ENCODE measurements around the gene SEC24B.

Gene SEC24B

DNA sequence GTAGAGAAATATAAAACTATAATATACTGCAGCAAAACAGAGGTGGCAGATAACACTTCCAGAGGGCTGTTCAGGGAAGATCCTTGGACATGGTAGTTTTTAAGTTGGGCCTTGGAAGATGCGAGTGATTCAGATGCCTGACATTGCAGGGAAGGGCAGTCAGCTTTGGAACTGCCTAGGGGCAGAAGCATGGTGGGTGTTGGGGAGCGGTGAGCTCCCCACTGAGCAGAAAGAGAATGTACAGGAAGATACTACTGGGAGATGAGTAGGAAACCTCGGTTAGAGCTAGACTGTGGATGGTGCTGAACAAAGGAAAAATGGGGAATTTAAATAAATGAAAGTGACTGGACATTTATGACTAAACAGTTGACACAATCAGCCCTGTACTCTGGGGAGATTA, 24.9 kb upstream of the SEC24B start:
- no peak for DNase-seq (ENCODE audit: low read depth, low spot score)
- H3K27ac ChIP-seq (ENCODE audit: low read length), result no peak overlapping the region
- peaks cover 4% of the 10 kb centered on the region; the same call in 1 of the 2 replicates for H3K4me1 ChIP-seq (ENCODE audit: control insufficient read depth, insufficient read depth, low read length)
- no peaks in the 10 kb centered on the region for H3K9me3 ChIP-seq (ENCODE audit: control insufficient read depth, insufficient read depth, low read length)
- no CpG with 5 or more reads among the region's 3 CpGs for WGBS (ENCODE audit: insufficient coverage, insufficient read length)
- H3K4me3 ChIP-seq (ENCODE audit: low read length), result no peak overlapping the region
- H3K36me3 ChIP-seq (ENCODE audit: control insufficient read depth, insufficient read depth, low read length), result no peaks in the 10 kb centered on the region
- H3K27me3 ChIP-seq (ENCODE audit: control insufficient read depth, insufficient read depth, low read length), result no peaks in the 10 kb centered on the region

DNA sequence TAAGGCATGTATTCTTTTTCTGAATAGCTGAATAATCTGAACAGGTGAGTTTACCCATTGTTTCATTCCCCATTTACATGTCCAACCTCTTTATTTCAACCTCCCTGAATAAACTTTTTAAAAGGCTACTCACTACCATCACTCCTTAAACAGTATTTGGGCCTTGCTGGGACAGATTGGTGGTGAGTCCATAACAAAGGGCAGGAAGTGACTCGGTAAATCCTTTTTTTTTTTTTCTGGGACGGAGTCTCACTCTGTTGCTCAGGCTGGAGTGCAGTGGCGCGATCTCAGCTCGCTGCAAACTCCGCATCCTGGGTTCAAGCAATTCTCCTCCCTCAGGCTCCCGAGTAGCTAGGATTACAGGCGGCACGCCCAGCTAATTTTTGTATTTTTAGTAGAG, 23.4 kb upstream of the SEC24B start:
- H3K36me3 ChIP-seq (ENCODE audit: control insufficient read depth, insufficient read depth, low read length), result no peaks in the 10 kb centered on the region
- no peak for DNase-seq (ENCODE audit: low read depth, low spot score)
- H3K4me3 ChIP-seq (ENCODE audit: low read length), result no peak overlapping the region
- no peaks in the 10 kb centered on the region for H3K9me3 ChIP-seq (ENCODE audit: control insufficient read depth, insufficient read depth, low read length)
- no peaks in the 10 kb centered on the region for H3K27me3 ChIP-seq (ENCODE audit: control insufficient read depth, insufficient read depth, low read length)
- WGBS (ENCODE audit: insufficient coverage, insufficient read length), result no CpG with 5 or more reads among the region's 9 CpGs
- H3K27ac ChIP-seq (ENCODE audit: low read length), result no peak overlapping the region
- H3K4me1 ChIP-seq (ENCODE audit: control insufficient read depth, insufficient read depth, low read length), result peaks cover 6% of the 10 kb centered on the region; the same call in 1 of the 2 replicates

DNA sequence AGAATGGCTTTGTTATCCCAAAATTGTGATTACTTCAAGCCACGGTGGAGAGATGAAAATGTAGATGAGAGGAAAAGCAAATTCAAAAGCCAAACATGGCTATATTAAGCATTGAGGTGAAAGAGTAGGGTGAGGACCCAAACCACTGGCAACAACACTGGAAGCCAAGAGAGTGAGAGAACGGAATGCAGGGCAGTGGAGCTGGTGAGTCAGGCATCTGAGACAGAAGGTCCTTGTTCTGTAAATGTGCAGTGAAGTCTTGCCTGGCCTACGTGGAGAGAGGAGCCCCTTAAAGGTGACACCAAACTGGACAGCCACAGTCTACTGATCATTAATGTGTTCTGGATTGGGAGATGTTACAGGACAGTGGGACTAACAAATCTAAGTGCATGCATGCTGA, 22.8 kb upstream of the SEC24B start:
- no peak overlapping the region for H3K4me3 ChIP-seq (ENCODE audit: low read length)

DNA sequence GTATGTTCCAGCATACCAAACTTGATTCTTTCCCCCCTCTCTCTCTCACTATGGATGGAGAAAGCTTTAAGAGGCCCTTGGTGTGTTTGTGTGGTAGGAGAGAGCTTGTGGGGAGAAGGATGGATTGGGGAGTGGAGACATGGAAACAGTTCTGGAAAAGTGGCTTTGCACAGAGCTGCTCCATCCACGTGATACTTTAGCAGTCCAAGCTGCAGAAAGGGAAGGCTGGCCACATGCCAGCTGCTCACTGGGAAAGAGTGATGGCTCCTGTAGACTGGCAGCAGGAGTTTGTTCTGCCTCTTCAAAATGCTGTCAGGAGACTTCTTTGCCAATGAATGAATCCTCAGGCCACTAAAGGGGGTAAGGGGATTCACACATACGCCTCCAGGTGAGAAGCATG, 21.7 kb upstream of the SEC24B start:
- no peaks in the 10 kb centered on the region for H3K27me3 ChIP-seq (ENCODE audit: control insufficient read depth, insufficient read depth, low read length)
- no peak overlapping the region for H3K27ac ChIP-seq (ENCODE audit: low read length)
- no peaks in the 10 kb centered on the region for H3K9me3 ChIP-seq (ENCODE audit: control insufficient read depth, insufficient read depth, low read length)
- H3K36me3 ChIP-seq (ENCODE audit: control insufficient read depth, insufficient read depth, low read length), result no peaks in the 10 kb centered on the region
- DNase-seq (ENCODE audit: low read depth, low spot score), result no peak
- H3K4me3 ChIP-seq (ENCODE audit: low read length), result no peak overlapping the region
- H3K4me1 ChIP-seq (ENCODE audit: control insufficient read depth, insufficient read depth, low read length), result peaks cover 6% of the 10 kb centered on the region; the same call in 1 of the 2 replicates
- no CpG with 5 or more reads among the region's 2 CpGs for WGBS (ENCODE audit: insufficient coverage, insufficient read length)

More for the DNA sequence above, 22.8 kb upstream of the SEC24B start:
- Histone ChIP-seq H3K9me3 (ENCODE audit: control insufficient read depth, insufficient read depth, low read length) (no peaks in the 10 kb centered on the region), H3K27me3 (ENCODE audit: control insufficient read depth, insufficient read depth, low read length) (no peaks in the 10 kb centered on the region), H3K4me1 (ENCODE audit: control insufficient read depth, insufficient read depth, low read length) (peaks cover 6% of the 10 kb centered on the region; the same call in 1 of the 2 replicates), H3K27ac (ENCODE audit: low read length) (no peak overlapping the region), H3K36me3 (ENCODE audit: control insufficient read depth, insufficient read depth, low read length) (no peaks in the 10 kb centered on the region)
- WGBS (ENCODE audit: insufficient coverage, insufficient read length), result no CpG with 5 or more reads among the region's 3 CpGs
- DNase-seq (ENCODE audit: low read depth, low spot score), result no peak

DNA sequence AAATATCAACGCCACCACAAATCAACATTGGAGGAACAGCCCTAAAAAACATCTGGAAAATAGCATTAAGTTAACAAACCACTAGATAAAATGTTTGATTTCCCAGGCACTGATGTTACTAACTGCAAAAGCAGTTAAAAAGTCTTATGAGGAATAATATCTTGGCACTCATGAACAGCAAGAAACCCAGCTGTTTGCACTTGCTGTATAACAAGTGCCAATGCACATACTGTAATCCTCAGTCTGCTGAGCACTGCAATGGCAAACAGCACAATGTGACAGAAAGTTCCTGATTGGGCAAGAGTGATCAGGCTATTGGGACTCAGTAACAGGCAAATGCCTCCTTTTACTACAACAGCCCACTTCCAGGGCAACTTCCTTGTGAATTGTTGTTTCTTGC, 20.8 kb upstream of the SEC24B start:
- Histone ChIP-seq H3K4me1 (ENCODE audit: control insufficient read depth, insufficient read depth, low read length) (peaks cover 6% of the 10 kb centered on the region; the same call in 1 of the 2 replicates), H3K9me3 (ENCODE audit: control insufficient read depth, insufficient read depth, low read length) (no peaks in the 10 kb centered on the region), H3K4me3 (ENCODE audit: low read length) (no peak overlapping the region), H3K36me3 (ENCODE audit: control insufficient read depth, insufficient read depth, low read length) (no peaks in the 10 kb centered on the region), H3K27ac (ENCODE audit: low read length) (no peak overlapping the region), H3K27me3 (ENCODE audit: control insufficient read depth, insufficient read depth, low read length) (no peaks in the 10 kb centered on the region)
- no peak for DNase-seq (ENCODE audit: low read depth, low spot score)
- WGBS (ENCODE audit: insufficient coverage, insufficient read length), result no CpG with 5 or more reads among the region's 1 CpG

DNA sequence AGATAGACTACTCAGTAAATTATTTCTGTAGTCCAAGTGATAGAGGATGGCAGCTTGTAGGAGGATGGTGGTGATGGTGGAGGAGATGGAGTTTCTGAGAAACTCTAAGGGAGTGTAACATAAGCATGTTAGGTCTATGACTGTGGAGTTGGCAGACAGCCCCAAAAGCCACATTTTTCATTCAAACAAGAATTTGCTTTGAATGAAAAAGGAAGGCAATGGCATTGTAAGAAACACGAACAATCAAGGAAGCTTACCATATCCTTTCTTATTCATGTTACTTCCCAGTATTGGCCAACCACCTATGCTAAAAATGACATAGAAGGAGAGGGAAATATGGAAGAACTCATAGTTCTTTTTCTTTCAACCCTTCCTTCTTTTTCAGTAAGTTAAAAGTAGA, 18.7 kb upstream of the SEC24B start:
- Histone ChIP-seq H3K4me3 (ENCODE audit: low read length) (no peak overlapping the region), H3K4me1 (ENCODE audit: control insufficient read depth, insufficient read depth, low read length) (peaks cover 5% of the 10 kb centered on the region; the same call in 1 of the 2 replicates), H3K27me3 (ENCODE audit: control insufficient read depth, insufficient read depth, low read length) (no peaks in the 10 kb centered on the region), H3K27ac (ENCODE audit: low read length) (no peak overlapping the region), H3K9me3 (ENCODE audit: control insufficient read depth, insufficient read depth, low read length) (no peaks in the 10 kb centered on the region), H3K36me3 (ENCODE audit: control insufficient read depth, insufficient read depth, low read length) (no peaks in the 10 kb centered on the region)
- no peak for DNase-seq (ENCODE audit: low read depth, low spot score)
- no CpG with 5 or more reads among the region's 1 CpG for WGBS (ENCODE audit: insufficient coverage, insufficient read length)

DNA sequence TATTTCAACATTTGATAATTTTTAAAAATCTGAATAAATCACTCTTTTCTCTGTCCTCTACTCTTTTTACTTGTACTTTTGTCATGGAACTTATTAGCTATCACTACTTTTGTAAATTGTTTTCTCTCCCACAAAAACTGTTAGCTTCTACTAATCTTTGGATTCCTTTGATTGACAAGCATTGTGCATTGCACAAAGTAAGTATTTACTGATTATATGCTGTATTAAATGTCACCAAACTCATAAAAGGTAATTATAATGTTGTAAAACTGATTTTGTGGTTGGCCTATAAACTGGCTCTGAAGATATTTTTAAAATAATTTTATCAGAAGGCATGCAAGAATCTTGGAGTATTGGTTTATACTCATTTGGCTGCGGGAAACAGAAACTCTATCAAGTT, 15.0 kb upstream of the SEC24B start:
- H3K9me3 ChIP-seq (ENCODE audit: control insufficient read depth, insufficient read depth, low read length), result no peaks in the 10 kb centered on the region
- no peak overlapping the region for H3K4me3 ChIP-seq (ENCODE audit: low read length)
- no peak for DNase-seq (ENCODE audit: low read depth, low spot score)
- H3K36me3 ChIP-seq (ENCODE audit: control insufficient read depth, insufficient read depth, low read length), result no peaks in the 10 kb centered on the region
- H3K27ac ChIP-seq (ENCODE audit: low read length), result no peak overlapping the region
- WGBS (ENCODE audit: insufficient coverage, insufficient read length), result no CpG with 5 or more reads among the region's 1 CpG
- H3K27me3 ChIP-seq (ENCODE audit: control insufficient read depth, insufficient read depth, low read length), result no peaks in the 10 kb centered on the region
- peaks cover 2% of the 10 kb centered on the region; the same call in 1 of the 2 replicates for H3K4me1 ChIP-seq (ENCODE audit: control insufficient read depth, insufficient read depth, low read length)

DNA sequence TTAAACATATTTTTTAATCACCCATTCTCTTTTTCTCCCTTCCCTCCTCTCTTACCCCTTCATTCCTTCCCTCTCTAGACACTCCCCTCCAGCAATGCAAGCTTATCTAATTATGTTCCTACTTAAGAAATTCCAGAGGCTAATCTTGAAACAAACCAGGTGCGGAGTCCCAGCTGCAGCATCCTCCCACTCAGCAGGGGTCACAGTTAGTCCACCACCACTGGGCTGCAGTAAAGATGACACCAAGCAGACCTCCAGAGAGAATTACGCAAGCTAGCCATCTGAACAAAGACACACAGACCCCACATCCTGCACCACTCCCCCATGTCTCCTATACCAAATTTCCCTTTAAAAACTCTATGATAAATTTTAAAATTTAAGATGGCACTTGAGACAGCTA, 13.9 kb upstream of the SEC24B start:
- Histone ChIP-seq H3K9me3 (ENCODE audit: control insufficient read depth, insufficient read depth, low read length) (no peaks in the 10 kb centered on the region), H3K4me3 (ENCODE audit: low read length) (no peak overlapping the region), H3K4me1 (ENCODE audit: control insufficient read depth, insufficient read depth, low read length) (peaks cover 2% of the 10 kb centered on the region; the same call in 1 of the 2 replicates), H3K36me3 (ENCODE audit: control insufficient read depth, insufficient read depth, low read length) (no peaks in the 10 kb centered on the region), H3K27ac (ENCODE audit: low read length) (no peak overlapping the region), H3K27me3 (ENCODE audit: control insufficient read depth, insufficient read depth, low read length) (no peaks in the 10 kb centered on the region)
- no peak for DNase-seq (ENCODE audit: low read depth, low spot score)
- WGBS (ENCODE audit: insufficient coverage, insufficient read length), result no CpG with 5 or more reads among the region's 2 CpGs

DNA sequence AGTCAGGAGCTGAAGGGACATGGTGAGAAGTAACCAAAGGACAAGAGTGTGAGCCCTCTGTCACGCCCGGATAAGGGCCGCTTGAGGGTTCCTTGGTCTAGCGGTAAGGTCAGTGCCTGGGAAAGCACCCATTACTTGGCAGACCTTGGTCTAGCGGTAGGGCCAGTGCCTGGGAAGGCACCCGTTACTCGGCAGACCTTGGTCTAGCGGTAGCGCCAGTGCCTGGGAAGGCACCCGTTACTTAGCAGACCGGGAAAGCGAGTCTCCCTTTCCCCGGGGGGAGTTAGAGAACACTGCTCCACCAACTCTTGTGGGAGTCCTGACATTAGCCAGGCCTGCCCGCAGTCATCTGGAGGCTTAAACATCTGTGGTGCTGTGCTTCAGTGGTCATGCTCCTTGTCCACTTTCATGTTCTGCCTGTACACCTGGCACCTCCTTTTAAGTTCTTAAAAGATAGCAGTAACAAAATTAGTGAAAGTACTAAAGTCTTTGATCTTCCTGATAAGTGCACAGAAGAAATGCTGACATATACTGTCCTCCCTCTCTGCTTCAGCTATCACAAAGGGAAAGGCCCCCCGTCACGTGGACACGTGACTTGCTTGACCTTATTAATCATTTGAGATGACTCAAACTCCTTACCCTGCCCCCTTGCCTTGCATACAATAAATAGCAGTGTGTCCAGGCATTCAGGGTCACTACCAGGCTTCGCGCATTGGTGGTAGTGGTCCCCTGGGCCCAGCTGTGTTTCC, 9.3 kb upstream of the SEC24B start:
- Histone ChIP-seq H3K9me3 (ENCODE audit: control insufficient read depth, insufficient read depth, low read length) (no peaks in the 10 kb centered on the region), H3K27me3 (ENCODE audit: control insufficient read depth, insufficient read depth, low read length) (no peaks in the 10 kb centered on the region), H3K36me3 (ENCODE audit: control insufficient read depth, insufficient read depth, low read length) (no peaks in the 10 kb centered on the region), H3K4me3 (ENCODE audit: low read length) (no peak overlapping the region), H3K4me1 (ENCODE audit: control insufficient read depth, insufficient read depth, low read length) (no peaks in the 10 kb centered on the region), H3K27ac (ENCODE audit: low read length) (no peak overlapping the region)
- no peak for DNase-seq (ENCODE audit: low read depth, low spot score)
- no CpG with 5 or more reads among the region's 19 CpGs for WGBS (ENCODE audit: insufficient coverage, insufficient read length)

DNA sequence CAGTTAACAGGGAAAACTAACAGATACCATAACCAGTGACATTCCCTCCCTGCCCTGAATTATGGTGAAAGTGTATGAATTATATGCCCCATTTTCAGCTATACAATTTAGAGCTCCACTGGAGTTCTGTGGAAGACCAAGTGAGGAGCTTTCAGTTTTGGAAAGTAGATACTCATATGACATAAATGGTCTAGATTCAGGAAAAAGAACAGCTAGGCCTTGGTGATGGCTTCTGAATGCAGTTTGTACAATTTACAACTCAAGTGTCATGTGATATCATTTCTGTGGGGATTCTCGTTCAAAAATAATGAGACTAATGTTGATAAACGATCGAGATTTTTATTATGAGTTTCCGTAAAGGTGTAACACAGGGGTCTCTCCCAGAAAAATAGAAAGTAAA, 8.2 kb upstream of the SEC24B start:
- no peak overlapping the region for H3K4me3 ChIP-seq (ENCODE audit: low read length)
- no peak overlapping the region for H3K27ac ChIP-seq (ENCODE audit: low read length)
- no peak for DNase-seq (ENCODE audit: low read depth, low spot score)
- no peaks in the 10 kb centered on the region for H3K36me3 ChIP-seq (ENCODE audit: control insufficient read depth, insufficient read depth, low read length)
- H3K9me3 ChIP-seq (ENCODE audit: control insufficient read depth, insufficient read depth, low read length), result no peaks in the 10 kb centered on the region
- WGBS (ENCODE audit: insufficient coverage, insufficient read length), result no CpG with 5 or more reads among the region's 4 CpGs
- H3K27me3 ChIP-seq (ENCODE audit: control insufficient read depth, insufficient read depth, low read length), result no peaks in the 10 kb centered on the region
- no peaks in the 10 kb centered on the region for H3K4me1 ChIP-seq (ENCODE audit: control insufficient read depth, insufficient read depth, low read length)

DNA sequence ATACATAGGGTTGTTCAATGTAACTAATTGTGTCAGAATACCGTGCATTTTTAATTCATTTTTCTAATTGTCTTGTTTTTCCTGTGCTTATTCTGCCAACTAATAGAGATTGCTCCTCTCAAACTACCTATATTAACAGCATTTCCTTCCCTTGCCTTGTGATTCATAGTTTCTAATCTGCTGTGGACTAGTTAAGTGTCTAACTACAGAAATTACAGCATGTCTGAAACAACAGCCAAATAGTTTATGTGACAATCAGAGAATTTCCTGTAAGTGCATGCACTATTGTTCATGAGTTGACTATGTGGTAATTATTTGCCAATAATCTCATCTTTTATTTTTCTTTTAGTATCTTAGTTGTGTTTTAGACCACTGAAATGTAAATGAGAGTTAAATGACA, 4.1 kb upstream of the SEC24B start:
- Histone ChIP-seq H3K9me3 (ENCODE audit: control insufficient read depth, insufficient read depth, low read length) (no peaks in the 10 kb centered on the region), H3K4me3 (ENCODE audit: low read length) (no peak overlapping the region), H3K27ac (ENCODE audit: low read length) (no peak overlapping the region), H3K36me3 (ENCODE audit: control insufficient read depth, insufficient read depth, low read length) (no peaks in the 10 kb centered on the region), H3K27me3 (ENCODE audit: control insufficient read depth, insufficient read depth, low read length) (no peaks in the 10 kb centered on the region), H3K4me1 (ENCODE audit: control insufficient read depth, insufficient read depth, low read length) (peaks cover 1% of the 10 kb centered on the region; the same call in 1 of the 2 replicates)
- no peak for DNase-seq (ENCODE audit: low read depth, low spot score)
- WGBS (ENCODE audit: insufficient coverage, insufficient read length), result no CpG with 5 or more reads among the region's 1 CpG
